Esophagus muscularis mucosa (tissue), 4 donors: ENCODE results near the gene MTNR1B.

ENCODE experiments used
- CTCF ChIP-seq, 3 experiments: fragments of 200-600 bp in 2 of 3; fragments of 450-650 bp in 1 of 3; sonication (generic) in 2 of 3; IDR thresholded peaks; one replicate each; pipeline ENCODE4 v1.5.1; 2017 to 2019; ENCODE audit warnings: antibody characterized with exemption in 3 of 3, mild to moderate bottlenecking in 2 of 3, moderate library complexity in 1 of 3
- EP300 ChIP-seq: sonication (generic); formaldehyde crosslinking; IDR thresholded peaks from one replicate; pipeline ENCODE4 v1.6.1; 2017; ENCODE audit warnings: antibody characterized with exemption
- POLR2A ChIP-seq: fragments of 450-650 bp; IDR thresholded peaks from one replicate; pipeline ENCODE4 v1.6.1; 2017; ENCODE audit warnings: antibody characterized with exemption, moderate library complexity, mild to moderate bottlenecking, low read depth
- POLR2AphosphoS5 ChIP-seq, 2 donors: sonication (generic); formaldehyde crosslinking; IDR thresholded peaks; one replicate each; pipeline ENCODE4 v1.6.1; 2017; ENCODE audit warnings: antibody characterized with exemption in 2 of 2

- TF ChIP-seq POLR2A (no peak), CTCF (IDR thresholded peaks at IDR 0.05) (no peak), POLR2AphosphoS5 (IDR thresholded peaks at IDR 0.05) (no peak), EP300 (no peak)
Measured at GRCh38 chr11:92975285-92975684, 5.8 kb downstream of the MTNR1B start.
